Measurements from ENCODE around the gene ZNF586.
"Not testable (repeated sequence)": the region's sequence is repeated elsewhere in the genome, so short reads cannot be mapped to it uniquely, and the experiment has no call there.

ZNF586 gene

DNA sequence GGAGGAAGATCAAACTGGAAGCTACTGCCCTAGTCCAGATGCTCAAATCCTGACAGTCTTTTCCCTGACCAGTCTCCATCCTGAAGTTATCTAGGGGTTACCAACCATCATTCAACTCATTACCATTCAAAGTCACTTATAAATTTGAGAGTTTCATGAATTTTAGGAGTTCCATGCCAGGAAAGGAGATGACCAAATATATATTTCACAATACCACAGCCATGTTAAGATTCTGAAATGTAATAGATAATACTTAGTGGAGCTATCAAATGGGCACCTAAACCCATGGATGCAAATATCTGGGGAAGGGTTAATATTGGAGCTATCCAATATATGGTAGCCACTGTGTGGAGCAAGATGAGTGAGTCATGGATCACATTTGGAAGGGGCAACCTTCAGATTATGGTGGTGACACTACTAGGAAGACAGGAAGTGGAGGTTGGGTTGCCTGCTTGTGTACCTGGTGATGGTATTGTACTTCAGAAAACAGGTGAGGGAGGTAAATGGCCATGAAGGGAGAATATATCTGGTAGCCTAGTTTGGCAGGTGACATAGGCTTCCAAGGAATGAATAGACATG lies 18.7 kb downstream of the ZNF586 start:
- H3K27ac ChIP-seq = no peak overlapping the region
- DNase-seq (ENCODE audit: low read depth, low spot score) = no peak

DNA sequence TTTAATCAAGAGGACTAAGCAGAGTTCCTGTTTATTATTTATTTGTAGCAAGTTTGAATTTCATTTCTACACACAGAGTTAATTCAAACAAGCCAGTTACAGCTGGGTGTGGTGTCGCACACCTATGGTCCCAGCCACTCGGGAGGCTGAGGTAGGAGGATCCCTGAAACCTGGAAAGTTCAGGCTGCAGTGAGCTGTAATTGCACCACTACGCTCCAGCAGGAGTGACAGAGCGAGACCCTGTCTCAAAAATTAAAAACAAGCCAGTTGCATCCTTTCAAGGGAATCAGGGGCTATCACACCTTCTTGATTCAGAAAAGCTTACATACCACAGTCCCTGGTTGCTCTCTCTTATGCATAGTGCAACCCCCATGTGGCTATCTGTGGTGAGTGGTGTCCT lies 19.8 kb downstream of the ZNF586 start:
- DNase-seq (ENCODE audit: low read depth, low spot score) = no peak
- no peak overlapping the region for H3K27ac ChIP-seq

DNA sequence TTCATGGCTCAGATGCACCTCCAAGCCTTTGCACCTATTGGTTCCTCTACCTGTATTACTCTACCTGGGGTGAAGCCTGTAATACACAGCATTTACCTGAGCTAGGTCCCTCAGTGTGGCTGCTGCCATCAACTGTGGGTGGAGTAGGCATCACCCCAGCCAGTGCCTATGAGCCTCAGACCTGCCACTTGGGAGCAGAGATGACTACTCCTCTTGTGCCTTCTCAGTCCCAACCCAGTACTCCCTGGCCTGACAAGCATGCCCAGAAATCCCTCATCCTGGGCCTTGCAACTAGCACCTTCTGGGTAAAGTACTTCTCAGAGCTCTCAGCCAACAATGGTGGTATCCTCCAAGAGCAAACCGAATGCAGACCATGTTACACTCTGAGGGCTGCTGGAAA lies 27.1 kb downstream of the ZNF586 start:
- H3K27ac ChIP-seq; DNase-seq (ENCODE audit: low read depth, low spot score): not testable (repeated sequence)

GRCh38 chr19:57800696-57801095 lies 31.2 kb downstream of the ZNF586 start:
- DNase-seq (ENCODE audit: low read depth, low spot score) = no peak
- peak overlapping the region; percentile 94 for H3K27ac ChIP-seq

DNA sequence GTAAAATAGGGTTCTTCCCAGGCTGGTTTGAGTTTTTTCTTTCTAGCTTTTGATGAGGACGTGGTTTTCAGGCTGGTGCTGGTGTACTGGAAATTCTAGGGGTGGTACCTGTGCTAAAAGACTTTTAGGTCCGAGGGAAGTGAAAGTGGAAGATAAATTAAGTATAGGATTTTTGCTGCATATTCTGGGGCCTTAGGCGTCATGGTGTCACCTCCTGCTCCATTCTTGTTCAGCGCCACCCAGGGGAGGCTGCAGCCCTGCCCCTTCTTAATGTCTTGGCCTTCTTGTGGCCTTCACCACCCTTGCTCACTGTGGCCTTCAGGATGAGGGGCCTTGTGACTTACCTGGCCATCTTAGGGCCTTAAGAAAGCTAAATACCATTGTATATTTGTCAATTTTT lies 32.8 kb downstream of the ZNF586 start:
- no peak for DNase-seq (ENCODE audit: low read depth, low spot score)
- H3K27ac ChIP-seq = peak overlapping the region; percentile 94

DNA sequence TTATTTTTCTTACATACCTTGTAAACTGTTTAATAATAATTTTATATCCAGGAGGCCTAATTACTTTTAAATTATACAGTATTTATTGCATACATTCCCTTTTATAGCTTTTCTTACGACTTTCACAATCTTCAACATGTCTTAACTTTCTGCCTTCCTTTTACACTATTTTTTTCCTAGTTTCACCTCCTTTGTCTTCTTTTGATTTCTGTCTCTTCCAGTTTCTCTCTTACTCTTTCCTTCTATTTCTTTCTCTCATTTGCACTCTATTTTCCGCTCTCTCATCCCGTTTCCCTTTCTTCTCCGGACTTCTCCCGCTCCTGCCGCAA lies 33.8 kb downstream of the ZNF586 start:
- H3K27ac ChIP-seq = peak overlapping the region; percentile 94
- no peak for DNase-seq (ENCODE audit: low read depth, low spot score)

GRCh38 chr19:57803594-57804325 lies 34.3 kb downstream of the ZNF586 start:
- DNase-seq (ENCODE audit: low read depth, low spot score) = no peak
- peak overlapping the region; percentile 94 for H3K27ac ChIP-seq

DNA sequence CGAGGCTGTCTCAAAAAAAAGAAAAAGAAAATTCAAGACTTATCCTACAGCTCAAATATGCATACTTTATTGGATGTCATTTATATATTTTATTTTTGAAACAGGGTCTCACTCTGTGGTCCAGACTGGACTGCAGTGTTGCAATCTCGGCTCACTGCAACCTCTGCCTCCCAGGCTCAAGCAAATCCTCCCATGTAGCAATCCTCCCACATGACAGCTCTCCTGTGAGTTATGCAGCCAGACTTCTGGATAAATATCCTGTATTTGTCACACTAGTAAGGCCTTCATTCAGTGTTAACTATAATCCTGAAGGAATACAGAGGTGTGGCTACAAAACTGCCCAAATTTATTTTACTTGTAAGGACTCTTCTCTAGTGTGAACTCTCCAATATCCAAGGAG lies 38.1 kb downstream of the ZNF586 start:
- no peak for DNase-seq (ENCODE audit: low read depth, low spot score)

GRCh38 chr19:57810410-57811295 lies 41.2 kb downstream of the ZNF586 start:
- H3K27ac ChIP-seq; DNase-seq (ENCODE audit: low read depth, low spot score): not testable (repeated sequence)

More for the DNA sequence above, 38.1 kb downstream of the ZNF586 start:
- H3K27ac ChIP-seq = peak overlapping the region; percentile 94

- H3K27ac ChIP-seq = peak overlapping the region; percentile 65
- DNase-seq (ENCODE audit: low read depth, low spot score) = no peak
Measured at GRCh38 chr19:57812226-57812625, 42.8 kb downstream of the ZNF586 start.

- H3K27ac ChIP-seq = peak overlapping the region; percentile 65
- DNase-seq (ENCODE audit: low read depth, low spot score) = not testable (repeated sequence)
Measured at GRCh38 chr19:57812975-57813820, 43.7 kb downstream of the ZNF586 start.

DNA sequence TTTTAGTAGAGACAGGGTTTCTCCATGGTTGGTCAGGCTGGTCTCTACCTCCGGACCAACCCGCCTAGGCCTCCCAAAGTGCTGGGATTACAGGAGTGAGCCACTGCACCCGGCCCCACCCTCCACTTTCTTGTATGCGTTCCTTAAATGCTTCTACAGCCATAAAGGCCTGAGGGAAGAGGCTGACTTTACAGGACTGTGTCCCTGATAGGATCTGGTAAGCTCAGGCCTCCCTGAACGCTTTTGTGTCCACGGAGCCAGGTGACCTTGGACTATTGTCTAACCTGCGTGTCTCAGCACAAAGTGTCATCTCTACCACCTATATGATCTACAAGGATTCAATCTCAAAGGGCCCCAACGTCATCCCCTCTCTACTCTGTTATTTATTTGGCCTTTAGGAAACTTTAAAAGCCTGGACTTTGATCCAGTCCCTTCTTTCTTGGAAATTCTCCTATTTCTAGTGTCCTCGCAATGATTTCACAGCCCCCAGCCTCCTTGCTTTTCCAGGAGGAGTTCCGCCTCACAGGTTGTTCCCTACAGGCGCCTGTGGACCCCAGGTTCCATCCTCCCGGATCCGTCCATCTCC lies 44.5 kb downstream of the ZNF586 start:
- H3K27ac ChIP-seq = peak overlapping the region; percentile 65
- no peak for DNase-seq (ENCODE audit: low read depth, low spot score)

DNA sequence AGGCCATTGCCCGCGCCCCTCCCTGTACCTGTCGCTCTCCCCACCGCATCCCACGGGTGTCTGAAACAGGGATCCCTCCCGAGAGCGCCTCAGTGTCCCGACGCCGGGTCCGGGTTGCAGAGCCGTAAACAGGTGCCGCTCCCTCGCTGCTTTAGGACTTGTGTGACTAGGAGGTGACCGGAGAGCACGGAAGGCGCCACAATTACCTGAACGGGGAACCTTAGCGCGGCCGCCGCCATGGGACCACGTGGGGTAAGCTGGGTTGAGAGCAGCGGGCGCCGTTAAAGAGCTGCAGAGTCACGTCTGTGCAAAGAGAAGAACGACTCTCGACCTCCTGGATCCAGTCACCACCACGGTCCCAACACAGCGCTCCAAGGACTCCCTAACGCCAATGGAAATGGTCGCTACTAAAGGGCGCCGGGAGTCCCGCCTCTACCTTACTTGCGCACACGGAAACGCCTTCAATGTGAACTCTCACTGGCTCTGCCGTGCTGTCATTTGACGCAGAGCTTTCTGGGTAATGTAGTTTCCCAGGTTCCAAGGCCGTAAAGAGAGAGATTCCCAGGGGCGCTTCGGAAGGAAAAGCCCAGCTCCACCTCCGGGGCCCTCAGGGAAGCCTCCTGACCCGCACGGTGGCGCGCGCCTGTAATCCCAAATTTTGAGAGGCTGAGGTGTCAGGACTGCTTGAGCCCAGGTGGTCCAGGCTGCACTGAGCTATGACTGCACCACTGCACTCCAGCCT lies 45.2 kb downstream of the ZNF586 start, which contains the start of gene ZNF552:
TSS of gene ZNF552 (minus strand) at position 409 of the 742 bp plus-strand sequence. CDS start at position 239, 170 bp downstream.
- peak within 1 kb of the TSS; percentile 65 for H3K27ac ChIP-seq
- DNase-seq (ENCODE audit: low read depth, low spot score) = peak; percentile 64

DNA sequence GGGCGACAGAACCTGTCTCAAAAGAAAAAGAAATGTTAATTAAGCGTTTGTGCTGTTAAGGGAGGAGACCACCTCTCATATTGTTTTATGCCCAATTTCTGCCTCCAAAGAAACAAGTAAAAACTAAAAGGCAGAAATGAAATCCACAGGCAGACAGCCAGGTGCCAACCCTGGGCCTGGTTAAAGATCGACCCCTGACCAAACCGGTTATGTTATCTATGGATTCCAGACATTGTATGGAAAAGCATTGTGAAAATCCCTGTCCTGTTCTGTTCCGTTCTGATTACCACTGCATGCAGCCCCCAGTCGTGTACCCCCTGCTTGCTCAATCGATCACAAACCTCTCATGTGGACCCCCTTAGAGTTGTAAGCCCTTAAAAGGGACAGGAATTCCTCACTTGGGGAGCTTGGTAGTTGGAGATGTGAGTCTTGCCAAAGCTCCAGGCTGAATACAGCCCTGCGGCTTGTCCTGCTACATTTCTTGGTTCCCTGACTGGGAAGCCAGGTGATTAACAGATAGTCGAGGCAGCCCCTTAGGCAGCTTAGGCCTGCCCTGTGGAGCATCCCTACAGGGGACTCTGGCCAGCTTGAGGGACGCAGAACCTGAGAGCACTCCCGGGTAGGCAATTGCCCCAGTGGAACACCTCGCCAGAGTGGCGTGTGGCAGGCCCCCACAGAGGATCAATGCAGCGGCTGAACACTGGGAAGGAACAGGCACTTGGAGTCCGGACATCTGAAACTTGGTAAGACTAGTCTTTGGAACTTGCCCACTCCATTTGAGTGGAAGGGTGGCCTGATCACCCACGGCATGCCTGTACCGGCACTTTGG lies 46.0 kb downstream of the ZNF586 start:
- no peak overlapping the region for H3K27ac ChIP-seq
- DNase-seq (ENCODE audit: low read depth, low spot score) = no peak

DNA sequence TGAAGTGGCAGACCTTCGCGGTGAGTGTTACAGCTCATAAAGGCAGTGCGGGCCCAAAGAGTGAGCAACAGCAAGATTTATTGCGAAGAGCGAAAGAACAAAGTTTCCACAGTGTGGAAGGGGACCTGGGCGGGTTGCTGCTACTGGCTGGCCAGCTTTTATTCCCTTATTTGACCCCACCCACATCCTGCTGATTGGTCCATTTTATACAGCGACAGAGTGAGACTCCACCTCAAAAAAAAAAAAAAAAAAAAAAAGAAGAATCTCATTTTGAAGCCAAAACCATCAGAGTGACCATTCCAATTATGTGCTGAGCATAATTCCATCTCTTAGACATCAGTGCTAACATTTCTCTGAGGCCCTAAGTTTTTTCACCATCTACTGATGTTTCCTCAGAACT lies 47.2 kb downstream of the ZNF586 start:
- no peak for DNase-seq (ENCODE audit: low read depth, low spot score)

GRCh38 chr19:57817976-57818375 lies 48.5 kb downstream of the ZNF586 start:
- H3K27ac ChIP-seq = no peak overlapping the region
- no peak for DNase-seq (ENCODE audit: low read depth, low spot score)

More for the DNA sequence above, 47.2 kb downstream of the ZNF586 start:
- no peak overlapping the region for H3K27ac ChIP-seq

DNA sequence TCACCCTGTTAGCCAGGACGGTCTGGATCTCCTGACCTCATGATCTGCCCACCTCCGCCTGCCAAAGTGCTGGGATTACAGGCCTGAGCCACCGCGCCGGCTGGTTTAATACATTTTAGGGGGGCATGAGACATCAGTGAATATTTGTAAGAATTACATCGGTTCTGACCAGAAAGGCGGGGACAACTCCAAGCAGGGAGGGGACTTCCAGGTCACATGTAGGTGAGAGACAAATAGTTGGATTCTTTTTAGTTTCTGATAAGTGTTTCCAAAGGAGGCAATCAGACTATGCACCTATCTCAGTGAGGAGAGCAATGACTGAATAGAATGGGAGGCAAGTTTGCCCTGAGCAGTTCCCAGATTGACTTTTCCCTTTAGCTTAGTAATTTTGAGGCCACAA lies 48.9 kb downstream of the ZNF586 start:
- DNase-seq (ENCODE audit: low read depth, low spot score) = no peak
- peak overlapping the region; percentile 61 for H3K27ac ChIP-seq

DNA sequence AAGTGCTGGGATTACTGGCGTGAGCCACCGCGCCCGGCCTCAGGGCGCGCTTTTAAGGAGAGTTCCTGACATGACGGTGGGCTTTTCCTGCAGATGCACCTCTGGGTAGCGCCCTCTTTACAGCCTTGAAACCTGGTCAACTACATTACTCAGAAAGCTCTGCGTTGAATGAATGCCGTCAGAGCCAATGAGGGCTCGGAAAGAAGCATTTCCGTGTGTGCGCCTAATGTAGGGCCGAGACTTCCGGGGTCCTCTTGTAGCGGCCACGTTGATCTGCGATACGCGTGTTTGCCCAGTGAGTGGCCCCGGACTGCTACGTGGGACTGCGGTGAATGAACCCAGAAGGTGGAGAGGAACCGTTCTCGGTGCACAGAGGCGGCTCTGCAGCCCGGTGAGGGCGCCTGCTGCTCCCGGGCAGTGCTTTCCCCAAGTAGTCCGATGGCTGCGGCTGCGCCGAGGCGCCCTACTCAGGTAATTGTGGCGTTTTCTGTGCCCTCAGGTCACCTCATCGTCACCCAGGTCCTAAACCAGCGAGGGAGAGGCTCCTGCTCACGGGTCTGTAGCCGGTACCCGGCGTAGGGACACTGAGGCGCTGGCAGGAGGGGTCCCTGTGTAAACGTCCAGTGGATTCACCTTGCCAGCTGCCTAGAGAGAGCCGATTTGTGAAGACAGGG lies 50.1 kb downstream of the ZNF586 start:
- peak; percentile 72 for DNase-seq (ENCODE audit: low read depth, low spot score)
- peak overlapping the region; percentile 61 for H3K27ac ChIP-seq

Data from epithelial cell of prostate (primary cell).